Mucosa of descending colon (tissue), 3 donors: ENCODE data around the gene TBX1. TPM values are rescaled to one million over a fixed set of nuclear protein-coding genes. Genes with fewer than 3 reads are reported as not detected.
"Not testable (repeated sequence)": the region's sequence is repeated elsewhere in the genome, so short reads cannot be mapped to it uniquely, and the experiment has no call there.

Source experiments
- ATAC-seq: fragments of 200-7000 bp; cut with Tn5 transposase; one replicate; pipeline ENCODE4 v1.9.1; 2020; ENCODE audit warnings: mild to moderate bottlenecking, moderate library complexity
- DNase-seq, 3 donors: peaks; one replicate each; pipeline ENCODE4 v3.0.0-alpha.2; 2020
- H3K36me3 ChIP-seq: fragments of 200-600 bp; one replicate; pipeline ENCODE4 v1.8.0; 2021; ENCODE audit warnings: low read depth, mild to moderate bottlenecking
- H3K4me1 ChIP-seq: fragments of 200-600 bp; one replicate; pipeline ENCODE4 v1.8.0; 2021; ENCODE audit warnings: low read depth, mild to moderate bottlenecking
- H3K4me3 ChIP-seq: fragments of 200-600 bp; one replicate; pipeline ENCODE4 v1.8.0; 2021; ENCODE audit warnings: mild to moderate bottlenecking
- H3K9me3 ChIP-seq: fragments of 200-600 bp; one replicate; pipeline ENCODE4 v1.8.0; 2021; ENCODE audit warnings: mild to moderate bottlenecking
- intact Hi-C, 2 donors: fragments of 100-400 bp; cut with DNase I in 1 of 2; cut with micrococcal nuclease in 1 of 2; formaldehyde crosslinking; loops; one replicate each; pipeline versions ENCODE4 v1.11.0 to v1.11.1; 2022; cut with DNase I, micrococcal nuclease
- total RNA-seq, 3 donors: library from RNA; stranded (reverse); fragmentation: NEBNext Ultra II Directional in 2 of 3; extraction: Animal tissue kit (Norgen Biotek cat#: 25700) in 2 of 3; gene quantifications; one replicate each; pipeline versions ENCODE4 v1.2.1 to v1.2.4, GENCODE V29; 2021 to 2023
- TF ChIP-seq, protein P1 (sequence below): fragments of 200-600 bp; IDR thresholded peaks from one replicate; pipeline ENCODE4 v1.8.0; 2022; ENCODE audit warnings: antibody characterized with exemption, mild to moderate bottlenecking
- donor health status: DM: no; HTN: no; CAD: no; lungs with moderate emphysema.
- donor health status: DM: no; HTN: no; CAD: no.
- donor health status: DM: no; HTN: yes; CAD: no.

The TBX1 gene
- total RNA-seq, 3 donors from 2014 or later, result 0.90 to 4.1 (median 2.9) TPM

DNA sequence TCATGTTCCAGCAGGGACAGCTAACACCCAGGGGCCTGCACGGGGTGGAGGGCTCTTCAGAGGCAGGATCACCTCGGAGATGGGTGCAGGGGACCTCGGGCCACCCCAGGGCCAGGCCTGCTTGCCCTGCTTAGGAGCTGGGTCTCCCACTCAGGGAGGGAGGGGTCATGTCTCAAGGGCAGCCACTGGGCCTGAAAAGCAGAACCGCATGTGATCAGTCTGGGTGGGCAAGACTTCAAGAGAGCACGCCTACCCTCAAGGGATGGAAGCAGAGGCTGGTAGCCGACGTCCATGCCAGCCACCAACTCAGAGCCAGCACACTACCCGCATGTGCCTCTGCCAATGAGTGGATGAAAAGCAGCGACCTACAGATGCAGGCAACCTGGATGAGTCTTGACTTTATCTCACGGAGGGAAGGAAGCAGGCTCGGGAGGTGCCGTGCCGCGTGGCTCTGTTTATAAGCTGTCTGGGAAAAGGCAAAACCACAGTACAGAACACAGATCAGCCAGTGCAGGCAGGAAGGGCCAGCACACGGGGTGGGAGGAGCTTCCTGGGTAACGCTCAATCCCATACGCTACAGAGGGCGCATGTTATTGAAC, 16.0 kb downstream of the TBX1 start:
- intact Hi-C loops, result no loop called here
- no peak for ATAC-seq

DNA sequence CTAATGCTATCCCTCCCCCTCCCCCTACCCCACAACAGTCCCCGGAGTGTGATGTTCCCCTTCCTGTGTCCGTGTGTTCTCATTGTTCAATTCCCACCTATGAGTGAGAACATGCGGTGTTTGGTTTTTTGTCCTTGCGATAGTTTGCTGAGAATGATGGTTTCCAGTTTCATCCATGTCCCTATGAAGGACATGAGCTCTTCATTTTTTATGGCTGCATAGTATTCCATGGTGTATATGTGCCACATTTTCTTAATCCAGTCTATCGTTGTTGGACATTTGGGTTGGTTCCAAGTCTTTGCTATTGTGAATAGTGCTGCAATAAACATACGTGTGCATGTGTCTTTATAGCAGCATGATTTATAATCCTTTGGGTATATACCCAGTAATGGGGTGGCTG, 16.6 kb downstream of the TBX1 start:
- DNase-seq, H3K36me3 ChIP-seq, H3K9me3 ChIP-seq, H3K4me1 ChIP-seq, H3K4me3 ChIP-seq, ATAC-seq, intact Hi-C loops: not testable (repeated sequence)

More for the DNA sequence above, 16.0 kb downstream of the TBX1 start:
- Histone ChIP-seq H3K4me3 (no peak overlapping the region), H3K9me3 (no peaks in the 10 kb centered on the region), H3K36me3 (no peaks in the 10 kb centered on the region), H3K4me1 (no peaks in the 10 kb centered on the region)
- TF ChIP-seq, protein P1, sequence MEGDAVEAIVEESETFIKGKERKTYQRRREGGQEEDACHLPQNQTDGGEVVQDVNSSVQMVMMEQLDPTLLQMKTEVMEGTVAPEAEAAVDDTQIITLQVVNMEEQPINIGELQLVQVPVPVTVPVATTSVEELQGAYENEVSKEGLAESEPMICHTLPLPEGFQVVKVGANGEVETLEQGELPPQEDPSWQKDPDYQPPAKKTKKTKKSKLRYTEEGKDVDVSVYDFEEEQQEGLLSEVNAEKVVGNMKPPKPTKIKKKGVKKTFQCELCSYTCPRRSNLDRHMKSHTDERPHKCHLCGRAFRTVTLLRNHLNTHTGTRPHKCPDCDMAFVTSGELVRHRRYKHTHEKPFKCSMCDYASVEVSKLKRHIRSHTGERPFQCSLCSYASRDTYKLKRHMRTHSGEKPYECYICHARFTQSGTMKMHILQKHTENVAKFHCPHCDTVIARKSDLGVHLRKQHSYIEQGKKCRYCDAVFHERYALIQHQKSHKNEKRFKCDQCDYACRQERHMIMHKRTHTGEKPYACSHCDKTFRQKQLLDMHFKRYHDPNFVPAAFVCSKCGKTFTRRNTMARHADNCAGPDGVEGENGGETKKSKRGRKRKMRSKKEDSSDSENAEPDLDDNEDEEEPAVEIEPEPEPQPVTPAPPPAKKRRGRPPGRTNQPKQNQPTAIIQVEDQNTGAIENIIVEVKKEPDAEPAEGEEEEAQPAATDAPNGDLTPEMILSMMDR, result no peak
- no peak for DNase-seq

DNA sequence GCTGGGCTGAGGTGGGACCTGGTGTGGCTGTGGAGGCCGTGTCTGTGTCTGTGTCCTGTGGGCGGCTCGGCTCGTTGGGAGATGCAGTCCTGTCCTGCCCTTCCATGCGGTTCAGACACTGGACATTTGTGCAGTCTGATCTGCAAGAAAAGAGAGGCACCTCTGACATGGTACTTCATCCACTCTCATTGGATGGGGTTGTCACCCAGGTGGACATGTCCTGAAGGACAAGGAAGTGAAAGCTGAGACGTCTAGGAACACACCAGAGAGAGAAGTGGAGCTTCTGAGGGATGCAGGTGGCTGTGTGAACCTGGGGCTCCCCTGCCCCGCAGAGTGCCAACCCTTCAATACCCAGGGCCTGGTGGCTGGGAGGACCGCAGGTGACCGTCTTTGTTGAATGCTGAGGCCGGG, 18.4 kb downstream of the TBX1 start:
- no peak overlapping the region for H3K4me3 ChIP-seq
- no peaks in the 10 kb centered on the region for H3K9me3 ChIP-seq
- no peaks in the 10 kb centered on the region for H3K4me1 ChIP-seq
- DNase-seq (no peak), ATAC-seq (no peak)
- TF ChIP-seq, protein P1, result no peak
- intact Hi-C loops, result no loop called here
- no peaks in the 10 kb centered on the region for H3K36me3 ChIP-seq

DNA sequence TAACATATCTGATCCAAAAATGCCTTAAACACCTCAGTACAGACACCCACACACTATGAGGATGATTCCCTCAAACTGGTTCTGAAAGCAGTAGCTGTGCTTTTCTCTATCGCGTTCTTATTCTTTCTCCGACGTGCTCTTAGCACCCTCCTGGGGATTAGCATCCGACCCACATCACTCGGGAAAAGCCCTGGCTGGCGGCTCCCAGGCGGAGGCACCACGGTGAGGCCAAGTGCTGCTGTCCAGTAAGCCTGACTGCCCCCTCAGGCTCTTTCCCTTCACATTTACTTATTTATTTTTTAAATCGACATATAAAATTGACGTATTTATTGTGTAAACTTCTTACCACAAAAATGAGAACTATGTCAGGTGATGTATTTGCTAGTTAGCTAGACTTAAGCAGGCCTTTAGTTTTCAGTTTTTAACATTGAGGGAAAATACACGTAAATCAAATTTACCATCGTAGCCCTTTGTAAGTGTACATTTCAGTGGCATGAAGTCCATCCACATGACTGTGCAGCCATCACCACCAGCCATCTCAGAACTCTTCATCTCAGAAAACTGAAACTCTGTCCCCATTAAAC, 19.2 kb downstream of the TBX1 start:
- Histone ChIP-seq H3K4me1 (no peaks in the 10 kb centered on the region), H3K9me3 (no peaks in the 10 kb centered on the region), H3K4me3 (no peak overlapping the region), H3K36me3 (no peaks in the 10 kb centered on the region)
- DNase-seq (no peak), ATAC-seq (no peak)
- intact Hi-C loops, result no loop called here
- TF ChIP-seq, protein P1, result no peak

DNA sequence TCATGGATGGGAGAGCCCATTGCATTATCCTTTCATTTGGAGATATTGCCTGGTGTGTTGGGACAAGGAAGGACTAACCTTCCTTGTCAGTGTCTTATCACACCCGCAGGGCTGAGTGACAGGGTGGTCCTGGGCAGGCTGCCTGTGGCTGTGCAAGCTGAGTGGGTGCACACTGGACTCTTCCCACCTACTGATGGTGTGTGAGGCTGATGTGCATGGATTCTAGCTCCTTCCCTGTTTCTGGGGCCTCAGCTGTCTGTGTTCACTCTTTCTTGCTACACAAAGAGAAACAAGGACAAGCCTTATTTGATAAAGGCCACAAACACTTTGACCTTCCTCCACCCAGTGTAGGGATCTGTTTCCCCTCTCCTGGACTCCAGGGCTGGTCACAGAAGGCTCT, 22.0 kb downstream of the TBX1 start:
- Histone ChIP-seq H3K9me3 (no peaks in the 10 kb centered on the region), H3K36me3 (no peaks in the 10 kb centered on the region), H3K4me1 (no peaks in the 10 kb centered on the region), H3K4me3 (no peak overlapping the region)
- intact Hi-C loops, result no loop called here
- no peak for ATAC-seq
- TF ChIP-seq, protein P1, result no peak
- no peak for DNase-seq

DNA sequence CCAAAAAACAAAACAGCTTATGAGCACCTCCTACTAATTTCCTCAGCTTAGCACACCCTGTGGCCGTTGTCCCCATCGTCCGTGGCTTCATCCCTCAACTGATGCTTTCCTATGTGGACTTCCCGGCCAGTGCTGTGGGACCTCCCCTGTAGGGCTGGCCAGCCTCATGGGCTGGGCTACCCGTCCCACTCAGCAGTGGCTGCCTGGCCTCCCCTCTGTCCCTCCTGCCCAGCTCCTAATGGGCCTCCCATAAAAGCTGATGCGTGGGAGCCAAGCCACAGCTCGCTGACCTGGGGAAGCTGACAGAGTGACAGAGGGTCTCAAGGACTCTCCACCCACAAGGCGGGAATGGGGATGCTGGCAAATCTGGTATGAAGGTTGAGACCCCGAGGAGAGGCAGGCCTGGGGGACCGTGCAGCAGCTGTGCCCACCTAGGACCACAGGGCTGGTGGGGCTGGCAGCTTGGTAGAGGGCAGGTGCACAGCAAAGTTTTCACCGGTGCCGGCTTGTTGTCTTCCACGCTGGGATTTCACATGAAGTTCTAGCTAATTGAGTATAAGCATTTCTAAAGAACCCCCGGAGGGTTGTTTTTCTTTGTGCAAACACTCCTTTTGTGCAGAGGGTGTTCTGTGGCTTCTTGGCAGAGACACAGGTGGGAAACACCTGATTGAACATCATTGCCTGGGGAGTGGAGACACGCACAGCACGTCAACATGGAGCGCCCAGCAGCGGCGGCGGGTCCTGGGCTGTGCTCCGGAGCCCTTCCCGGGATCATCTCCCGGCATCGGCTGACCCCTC, 23.2 kb downstream of the TBX1 start:
- no peak for ATAC-seq
- Histone ChIP-seq H3K36me3 (no peaks in the 10 kb centered on the region), H3K4me1 (no peaks in the 10 kb centered on the region), H3K4me3 (no peak overlapping the region), H3K9me3 (no peaks in the 10 kb centered on the region)
- no peak for DNase-seq
- intact Hi-C loops, result no loop called here
- TF ChIP-seq, protein P1, result no peak
